ENCODE results near the gene SF3B1. TPM values are rescaled to one million over a fixed set of nuclear protein-coding genes. Genes with fewer than 3 reads are reported as not detected.
A peak's percentile ranks its signal among the peaks of the same experiment; 100 is the strongest.

SF3B1 gene
- total and polyA plus RNA-seq, 2 of the 13 experiments (the other 11 are each of a cell fraction or from before 2014, with no cell fraction given): 387 to 750 TPM

- TF ChIP-seq RERE (CRISPR knock-in tag; IDR thresholded peaks at IDR 0.05; ENCODE audit: low read depth) (no peak), ZNF558 (CRISPR knock-in tag; IDR thresholded peaks at IDR 0.05; ENCODE audit: borderline replicate concordance) (no peak; the same call in 1 of the 2 replicates), ZNF207 (IDR thresholded peaks at IDR 0.05; ENCODE audit: borderline replicate concordance) (no peak), REL (CRISPR knock-in tag; conservative IDR thresholded peaks at IDR 0.05) (0 out of 2 replicates have a peak, but pooled peaks have one; percentile 56), ZNF841 (CRISPR knock-in tag; IDR thresholded peaks at IDR 0.05; ENCODE audit: borderline replicate concordance) (no peak), RARA (CRISPR knock-in tag; IDR thresholded peaks at IDR 0.05) (no peak), HIVEP1 (CRISPR knock-in tag; IDR thresholded peaks at IDR 0.05) (peak; percentile 90; the same call in 1 of the 2 replicates), NCOR1 (IDR thresholded peaks at IDR 0.05; ENCODE audit: borderline replicate concordance, low read length) (peak; percentile 80; the same call in 1 of the 2 replicates), ZSCAN12 (CRISPR knock-in tag; IDR thresholded peaks at IDR 0.05) (peak; percentile 47; the same call in 1 of the 2 replicates), MNT (IDR thresholded peaks at IDR 0.05) (peak; percentile 84), SPEN (CRISPR knock-in tag; IDR thresholded peaks at IDR 0.05; ENCODE audit: low read depth) (peak; percentile 80), ZNF549 (CRISPR knock-in tag; IDR thresholded peaks at IDR 0.05) (no peak), ZNF253 (CRISPR knock-in tag; IDR thresholded peaks at IDR 0.05; ENCODE audit: borderline replicate concordance) (0 out of 2 replicates have a peak, but pooled peaks have one; percentile 73), ESRRA (CRISPR knock-in tag; IDR thresholded peaks at IDR 0.05; ENCODE audit: low read depth) (peak; percentile 56), TARDBP (CRISPR knock-in tag; IDR thresholded peaks at IDR 0.05) (peak; percentile 84), ISL2 (CRISPR knock-in tag; IDR thresholded peaks at IDR 0.05) (no peak; the same call in none of the 2 replicates), CEBPZ (IDR thresholded peaks at IDR 0.05; ENCODE audit: low read length) (no peak), E2F5 (CRISPR knock-in tag; conservative IDR thresholded peaks at IDR 0.05) (0 out of 2 replicates have a peak, but pooled peaks have one; percentile 8)
Observed at GRCh38 chr2:197453123-197453913, 18.5 kb upstream of the SF3B1 start, which contains the start of gene COQ10B (continued).
